WTC11 (cell line): ENCODE results near the gene KSR1. TPM values are rescaled to one million over a fixed set of nuclear protein-coding genes. Genes with fewer than 3 reads are reported as not detected.

Experiments
- ATAC-seq: fragments of 200-7000 bp; cut with Tn5 transposase; 2 replicates; pipeline ENCODE4 v1.10.0; 2021; ENCODE audit warnings: mild to moderate bottlenecking, moderate library complexity
- CTCF ChIA-PET: fragments of 300-600 bp; sonication (Branson Sonifier 250); formaldehyde crosslinking; loops from one replicate; lab custom pipeline; 2021; ENCODE audit warnings: antibody characterized with exemption; lab: Charles Lee
- POLR2A ChIA-PET: fragments of 350-600 bp; sonication (Branson Sonifier 250); formaldehyde crosslinking; loops from one replicate; lab custom pipeline; 2021; ENCODE audit warnings: antibody characterized with exemption; lab: Charles Lee
- DNase-seq: peaks from one replicate; pipeline ENCODE4 v3.0.0; 2021; ENCODE audit warnings: low spot score
- H3K27ac Mint-ChIP-seq: 2 replicates; pipeline ENCODE4 v1.8.0; 2021; ENCODE audit warnings: mixed read lengths
- H3K27me3 Mint-ChIP-seq: 2 replicates; pipeline ENCODE4 v1.8.0; 2021; ENCODE audit warnings: low read depth, mild to moderate bottlenecking, moderate library complexity, mixed read lengths
- H3K36me3 Mint-ChIP-seq: 2 replicates; pipeline ENCODE4 v1.8.0; 2021; ENCODE audit warnings: mixed read lengths
- H3K4me1 Mint-ChIP-seq: 2 replicates; pipeline ENCODE4 v1.8.0; 2022; ENCODE audit warnings: mixed read lengths
- H3K4me3 Mint-ChIP-seq: 2 replicates; pipeline ENCODE4 v1.8.0; 2021; ENCODE audit warnings: mild to moderate bottlenecking, moderate library complexity, mixed read lengths
- H3K9me3 Mint-ChIP-seq: 2 replicates; pipeline ENCODE4 v1.8.0; 2021; ENCODE audit warnings: mixed read lengths
- FOXP1 ChIP-seq: sonication (generic); formaldehyde crosslinking; IDR thresholded peaks from 2 replicates; pipeline ENCODE4 v1.8.0; 2022; ENCODE audit warnings: missing genetic modification reagents, mild to moderate bottlenecking, moderate library complexity, borderline replicate concordance
- NFYB ChIP-seq: sonication (generic); formaldehyde crosslinking; conservative IDR thresholded peaks from 2 replicates; pipeline ENCODE4 v1.8.0; 2022; ENCODE audit warnings: low read depth, missing genetic modification reagents
- NR1H2 ChIP-seq: sonication (generic); formaldehyde crosslinking; IDR thresholded peaks from 2 replicates; pipeline ENCODE4 v1.9.0; 2021; ENCODE audit warnings: mild to moderate bottlenecking, moderate library complexity, missing genetic modification reagents
- RORB ChIP-seq: fragments of 250-450 bp; sonication (Bioruptor Pico); IDR thresholded peaks from 2 replicates; pipeline ENCODE4 v1.9.0; 2021; ENCODE audit warnings: mild to moderate bottlenecking
- TEAD4 ChIP-seq: sonication (generic); formaldehyde crosslinking; IDR thresholded peaks from 2 replicates; pipeline ENCODE4 v1.8.0; 2022; ENCODE audit warnings: mild to moderate bottlenecking, missing genetic modification reagents
- ZNF416 ChIP-seq: fragments of 250-450 bp; sonication (Bioruptor Pico); IDR thresholded peaks from 2 replicates; pipeline ENCODE4 v1.9.0; 2021; ENCODE audit warnings: mild to moderate bottlenecking, inconsistent platforms
- ZNF423 ChIP-seq: fragments of 250-450 bp; sonication (Bioruptor Pico); IDR thresholded peaks from 2 replicates; pipeline ENCODE4 v2.1.2; 2022; ENCODE audit warnings: mild to moderate bottlenecking, moderate library complexity
- total RNA-seq: library from RNA; stranded (reverse); gene quantifications from 3 replicates; pipeline ENCODE4 v1.2.3, GENCODE V29; 2021
- TF ChIP-seq, protein P1 (sequence below): fragments of 250-450 bp; sonication (Bioruptor Pico); IDR thresholded peaks from 2 replicates; pipeline ENCODE4 v1.9.0; 2021; ENCODE audit warnings: mild to moderate bottlenecking
- TF ChIP-seq, protein P2 (sequence below): sonication (generic); formaldehyde crosslinking; IDR thresholded peaks from 2 replicates; pipeline ENCODE4 v1.8.0; 2023; ENCODE audit warnings: missing genetic modification reagents
- TF ChIP-seq, protein P3 (sequence below): fragments of 200-600 bp; IDR thresholded peaks from 2 replicates; pipeline ENCODE4 v1.8.0; 2022; ENCODE audit warnings: antibody characterized with exemption
- TF ChIP-seq, protein P4 (sequence below): sonication (generic); formaldehyde crosslinking; conservative IDR thresholded peaks from 2 replicates; pipeline ENCODE4 v1.8.1; 2023; ENCODE audit warnings: mild to moderate bottlenecking, low read depth, missing genetic modification reagents, moderate library complexity
- TF ChIP-seq, protein P5 (sequence below): sonication (generic); formaldehyde crosslinking; IDR thresholded peaks from 2 replicates; pipeline ENCODE4 v1.8.0; 2023; ENCODE audit warnings: missing genetic modification reagents, mild to moderate bottlenecking, borderline replicate concordance
- TF ChIP-seq, protein P6 (sequence below): sonication (generic); formaldehyde crosslinking; IDR thresholded peaks from 2 replicates; pipeline ENCODE4 v1.8.1; 2022; ENCODE audit warnings: mild to moderate bottlenecking, moderate library complexity, missing genetic modification reagents
- TF ChIP-seq, protein P7 (sequence below): fragments of 250-450 bp; sonication (Bioruptor Pico); IDR thresholded peaks from 2 replicates; pipeline ENCODE4 v1.9.0; 2021; ENCODE audit warnings: moderate library complexity, mild to moderate bottlenecking, inconsistent platforms, borderline replicate concordance

Gene KSR1
- total RNA-seq, 1 experiment from 2014 or later, result 45.5 TPM

DNA sequence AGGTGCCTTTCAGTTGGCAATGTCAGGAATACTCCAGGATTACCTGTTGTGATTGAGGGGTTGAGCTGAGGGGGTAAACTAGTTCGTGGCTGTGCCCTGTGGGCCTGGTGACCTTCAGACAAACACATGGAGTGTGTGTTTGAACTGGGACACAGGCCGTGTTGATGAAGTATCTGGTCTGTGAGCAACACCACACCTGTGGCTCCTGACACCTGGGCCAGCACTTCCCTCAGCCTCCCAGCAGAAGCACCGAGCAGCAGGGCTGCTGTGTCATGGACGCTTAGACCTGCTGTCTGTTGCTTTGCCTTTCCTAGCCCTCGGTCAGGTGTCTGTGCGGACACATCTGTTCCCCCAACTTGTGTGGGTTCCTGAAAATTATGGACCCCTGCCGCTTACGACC is 82.9 kb downstream of the KSR1 start:
- ATAC-seq (no peak), DNase-seq (no peak)
- POLR2A ChIA-PET, result no interaction called here
- H3K4me3 Mint-ChIP-seq, result no peak overlapping the region
- no peaks in the 10 kb centered on the region for H3K36me3 Mint-ChIP-seq
- no peaks in the 10 kb centered on the region for H3K9me3 Mint-ChIP-seq
- TF ChIP-seq NFYB (CRISPR knock-in tag), result no peak
- TF ChIP-seq, protein P1, sequence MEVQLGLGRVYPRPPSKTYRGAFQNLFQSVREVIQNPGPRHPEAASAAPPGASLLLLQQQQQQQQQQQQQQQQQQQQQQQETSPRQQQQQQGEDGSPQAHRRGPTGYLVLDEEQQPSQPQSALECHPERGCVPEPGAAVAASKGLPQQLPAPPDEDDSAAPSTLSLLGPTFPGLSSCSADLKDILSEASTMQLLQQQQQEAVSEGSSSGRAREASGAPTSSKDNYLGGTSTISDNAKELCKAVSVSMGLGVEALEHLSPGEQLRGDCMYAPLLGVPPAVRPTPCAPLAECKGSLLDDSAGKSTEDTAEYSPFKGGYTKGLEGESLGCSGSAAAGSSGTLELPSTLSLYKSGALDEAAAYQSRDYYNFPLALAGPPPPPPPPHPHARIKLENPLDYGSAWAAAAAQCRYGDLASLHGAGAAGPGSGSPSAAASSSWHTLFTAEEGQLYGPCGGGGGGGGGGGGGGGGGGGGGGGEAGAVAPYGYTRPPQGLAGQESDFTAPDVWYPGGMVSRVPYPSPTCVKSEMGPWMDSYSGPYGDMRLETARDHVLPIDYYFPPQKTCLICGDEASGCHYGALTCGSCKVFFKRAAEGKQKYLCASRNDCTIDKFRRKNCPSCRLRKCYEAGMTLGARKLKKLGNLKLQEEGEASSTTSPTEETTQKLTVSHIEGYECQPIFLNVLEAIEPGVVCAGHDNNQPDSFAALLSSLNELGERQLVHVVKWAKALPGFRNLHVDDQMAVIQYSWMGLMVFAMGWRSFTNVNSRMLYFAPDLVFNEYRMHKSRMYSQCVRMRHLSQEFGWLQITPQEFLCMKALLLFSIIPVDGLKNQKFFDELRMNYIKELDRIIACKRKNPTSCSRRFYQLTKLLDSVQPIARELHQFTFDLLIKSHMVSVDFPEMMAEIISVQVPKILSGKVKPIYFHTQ (CRISPR knock-in tag), result no peak
- TF ChIP-seq TEAD4 (CRISPR knock-in tag), result no peak
- TF ChIP-seq FOXP1 (CRISPR knock-in tag), result no peak
- TF ChIP-seq, protein P2, sequence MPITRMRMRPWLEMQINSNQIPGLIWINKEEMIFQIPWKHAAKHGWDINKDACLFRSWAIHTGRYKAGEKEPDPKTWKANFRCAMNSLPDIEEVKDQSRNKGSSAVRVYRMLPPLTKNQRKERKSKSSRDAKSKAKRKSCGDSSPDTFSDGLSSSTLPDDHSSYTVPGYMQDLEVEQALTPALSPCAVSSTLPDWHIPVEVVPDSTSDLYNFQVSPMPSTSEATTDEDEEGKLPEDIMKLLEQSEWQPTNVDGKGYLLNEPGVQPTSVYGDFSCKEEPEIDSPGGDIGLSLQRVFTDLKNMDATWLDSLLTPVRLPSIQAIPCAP, result no peak
- TF ChIP-seq ZNF416, result no peak
- TF ChIP-seq, protein P3, sequence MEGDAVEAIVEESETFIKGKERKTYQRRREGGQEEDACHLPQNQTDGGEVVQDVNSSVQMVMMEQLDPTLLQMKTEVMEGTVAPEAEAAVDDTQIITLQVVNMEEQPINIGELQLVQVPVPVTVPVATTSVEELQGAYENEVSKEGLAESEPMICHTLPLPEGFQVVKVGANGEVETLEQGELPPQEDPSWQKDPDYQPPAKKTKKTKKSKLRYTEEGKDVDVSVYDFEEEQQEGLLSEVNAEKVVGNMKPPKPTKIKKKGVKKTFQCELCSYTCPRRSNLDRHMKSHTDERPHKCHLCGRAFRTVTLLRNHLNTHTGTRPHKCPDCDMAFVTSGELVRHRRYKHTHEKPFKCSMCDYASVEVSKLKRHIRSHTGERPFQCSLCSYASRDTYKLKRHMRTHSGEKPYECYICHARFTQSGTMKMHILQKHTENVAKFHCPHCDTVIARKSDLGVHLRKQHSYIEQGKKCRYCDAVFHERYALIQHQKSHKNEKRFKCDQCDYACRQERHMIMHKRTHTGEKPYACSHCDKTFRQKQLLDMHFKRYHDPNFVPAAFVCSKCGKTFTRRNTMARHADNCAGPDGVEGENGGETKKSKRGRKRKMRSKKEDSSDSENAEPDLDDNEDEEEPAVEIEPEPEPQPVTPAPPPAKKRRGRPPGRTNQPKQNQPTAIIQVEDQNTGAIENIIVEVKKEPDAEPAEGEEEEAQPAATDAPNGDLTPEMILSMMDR, result no peak
- TF ChIP-seq, protein P4, sequence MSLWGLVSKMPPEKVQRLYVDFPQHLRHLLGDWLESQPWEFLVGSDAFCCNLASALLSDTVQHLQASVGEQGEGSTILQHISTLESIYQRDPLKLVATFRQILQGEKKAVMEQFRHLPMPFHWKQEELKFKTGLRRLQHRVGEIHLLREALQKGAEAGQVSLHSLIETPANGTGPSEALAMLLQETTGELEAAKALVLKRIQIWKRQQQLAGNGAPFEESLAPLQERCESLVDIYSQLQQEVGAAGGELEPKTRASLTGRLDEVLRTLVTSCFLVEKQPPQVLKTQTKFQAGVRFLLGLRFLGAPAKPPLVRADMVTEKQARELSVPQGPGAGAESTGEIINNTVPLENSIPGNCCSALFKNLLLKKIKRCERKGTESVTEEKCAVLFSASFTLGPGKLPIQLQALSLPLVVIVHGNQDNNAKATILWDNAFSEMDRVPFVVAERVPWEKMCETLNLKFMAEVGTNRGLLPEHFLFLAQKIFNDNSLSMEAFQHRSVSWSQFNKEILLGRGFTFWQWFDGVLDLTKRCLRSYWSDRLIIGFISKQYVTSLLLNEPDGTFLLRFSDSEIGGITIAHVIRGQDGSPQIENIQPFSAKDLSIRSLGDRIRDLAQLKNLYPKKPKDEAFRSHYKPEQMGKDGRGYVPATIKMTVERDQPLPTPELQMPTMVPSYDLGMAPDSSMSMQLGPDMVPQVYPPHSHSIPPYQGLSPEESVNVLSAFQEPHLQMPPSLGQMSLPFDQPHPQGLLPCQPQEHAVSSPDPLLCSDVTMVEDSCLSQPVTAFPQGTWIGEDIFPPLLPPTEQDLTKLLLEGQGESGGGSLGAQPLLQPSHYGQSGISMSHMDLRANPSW (CRISPR knock-in tag), result no peak
- no peak for TF ChIP-seq RORB (CRISPR knock-in tag)
- no peak for TF ChIP-seq NR1H2 (CRISPR knock-in tag)
- TF ChIP-seq, protein P5, sequence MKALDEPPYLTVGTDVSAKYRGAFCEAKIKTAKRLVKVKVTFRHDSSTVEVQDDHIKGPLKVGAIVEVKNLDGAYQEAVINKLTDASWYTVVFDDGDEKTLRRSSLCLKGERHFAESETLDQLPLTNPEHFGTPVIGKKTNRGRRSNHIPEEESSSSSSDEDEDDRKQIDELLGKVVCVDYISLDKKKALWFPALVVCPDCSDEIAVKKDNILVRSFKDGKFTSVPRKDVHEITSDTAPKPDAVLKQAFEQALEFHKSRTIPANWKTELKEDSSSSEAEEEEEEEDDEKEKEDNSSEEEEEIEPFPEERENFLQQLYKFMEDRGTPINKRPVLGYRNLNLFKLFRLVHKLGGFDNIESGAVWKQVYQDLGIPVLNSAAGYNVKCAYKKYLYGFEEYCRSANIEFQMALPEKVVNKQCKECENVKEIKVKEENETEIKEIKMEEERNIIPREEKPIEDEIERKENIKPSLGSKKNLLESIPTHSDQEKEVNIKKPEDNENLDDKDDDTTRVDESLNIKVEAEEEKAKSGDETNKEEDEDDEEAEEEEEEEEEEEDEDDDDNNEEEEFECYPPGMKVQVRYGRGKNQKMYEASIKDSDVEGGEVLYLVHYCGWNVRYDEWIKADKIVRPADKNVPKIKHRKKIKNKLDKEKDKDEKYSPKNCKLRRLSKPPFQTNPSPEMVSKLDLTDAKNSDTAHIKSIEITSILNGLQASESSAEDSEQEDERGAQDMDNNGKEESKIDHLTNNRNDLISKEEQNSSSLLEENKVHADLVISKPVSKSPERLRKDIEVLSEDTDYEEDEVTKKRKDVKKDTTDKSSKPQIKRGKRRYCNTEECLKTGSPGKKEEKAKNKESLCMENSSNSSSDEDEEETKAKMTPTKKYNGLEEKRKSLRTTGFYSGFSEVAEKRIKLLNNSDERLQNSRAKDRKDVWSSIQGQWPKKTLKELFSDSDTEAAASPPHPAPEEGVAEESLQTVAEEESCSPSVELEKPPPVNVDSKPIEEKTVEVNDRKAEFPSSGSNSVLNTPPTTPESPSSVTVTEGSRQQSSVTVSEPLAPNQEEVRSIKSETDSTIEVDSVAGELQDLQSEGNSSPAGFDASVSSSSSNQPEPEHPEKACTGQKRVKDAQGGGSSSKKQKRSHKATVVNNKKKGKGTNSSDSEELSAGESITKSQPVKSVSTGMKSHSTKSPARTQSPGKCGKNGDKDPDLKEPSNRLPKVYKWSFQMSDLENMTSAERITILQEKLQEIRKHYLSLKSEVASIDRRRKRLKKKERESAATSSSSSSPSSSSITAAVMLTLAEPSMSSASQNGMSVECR (CRISPR knock-in tag), result no peak
- peaks cover 30% of the 10 kb centered on the region for H3K4me1 Mint-ChIP-seq
- no peak overlapping the region for H3K27ac Mint-ChIP-seq
- CTCF ChIA-PET, result interaction anchor here (1.2 kb wide), 1 partner anchor 109 kb away, joined by 3 read pairs; no protein-coding TSS in a partner anchor
- no peaks in the 10 kb centered on the region for H3K27me3 Mint-ChIP-seq

DNA sequence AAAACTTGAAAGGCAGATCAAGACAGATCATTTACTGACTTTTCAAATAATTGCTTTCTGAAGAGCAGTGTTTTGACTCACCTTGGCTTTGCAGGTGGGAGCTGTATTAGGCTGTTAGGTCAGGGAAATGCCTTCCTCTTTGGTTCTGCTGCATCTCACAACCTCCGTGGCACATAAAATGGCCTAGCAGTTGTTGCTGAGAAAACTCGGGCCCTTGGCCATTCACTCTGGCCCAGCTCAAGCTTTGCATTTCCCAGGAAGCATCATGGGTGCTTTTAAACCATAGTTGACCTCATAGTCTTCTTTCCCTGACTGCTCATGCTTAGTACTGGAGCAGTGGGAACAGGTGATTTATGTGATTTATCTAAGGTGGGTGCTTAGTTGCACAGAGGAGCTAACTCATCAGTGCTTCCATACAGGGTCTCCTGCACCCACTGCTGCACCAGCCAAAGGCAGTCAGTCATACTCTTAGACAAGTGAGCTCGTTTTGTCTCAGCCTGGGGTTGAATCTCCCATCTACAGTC is 83.6 kb downstream of the KSR1 start:
- H3K27me3 Mint-ChIP-seq, result no peaks in the 10 kb centered on the region
- peaks cover 24% of the 10 kb centered on the region for H3K4me1 Mint-ChIP-seq
- POLR2A ChIA-PET, result no interaction called here
- no peak for DNase-seq
- H3K4me3 Mint-ChIP-seq, result no peak overlapping the region
- no peak overlapping the region for H3K27ac Mint-ChIP-seq
- H3K9me3 Mint-ChIP-seq, result no peaks in the 10 kb centered on the region
- H3K36me3 Mint-ChIP-seq, result no peaks in the 10 kb centered on the region
- CTCF ChIA-PET, result interaction anchor here (0.6 to 1.6 kb wide), 6 partner anchors 21 to 303 kb away, joined by 3 to 5 read pairs (median 4); no protein-coding TSS in a partner anchor
- ATAC-seq, result no peak
- TF ChIP-seq, protein P1 (CRISPR knock-in tag), result no peak
- no peak for TF ChIP-seq ZNF423 (CRISPR knock-in tag)
- TF ChIP-seq, protein P6, sequence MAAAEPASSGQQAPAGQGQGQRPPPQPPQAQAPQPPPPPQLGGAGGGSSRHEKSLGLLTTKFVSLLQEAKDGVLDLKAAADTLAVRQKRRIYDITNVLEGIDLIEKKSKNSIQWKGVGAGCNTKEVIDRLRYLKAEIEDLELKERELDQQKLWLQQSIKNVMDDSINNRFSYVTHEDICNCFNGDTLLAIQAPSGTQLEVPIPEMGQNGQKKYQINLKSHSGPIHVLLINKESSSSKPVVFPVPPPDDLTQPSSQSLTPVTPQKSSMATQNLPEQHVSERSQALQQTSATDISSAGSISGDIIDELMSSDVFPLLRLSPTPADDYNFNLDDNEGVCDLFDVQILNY (CRISPR knock-in tag), result no peak
- TF ChIP-seq, protein P7, sequence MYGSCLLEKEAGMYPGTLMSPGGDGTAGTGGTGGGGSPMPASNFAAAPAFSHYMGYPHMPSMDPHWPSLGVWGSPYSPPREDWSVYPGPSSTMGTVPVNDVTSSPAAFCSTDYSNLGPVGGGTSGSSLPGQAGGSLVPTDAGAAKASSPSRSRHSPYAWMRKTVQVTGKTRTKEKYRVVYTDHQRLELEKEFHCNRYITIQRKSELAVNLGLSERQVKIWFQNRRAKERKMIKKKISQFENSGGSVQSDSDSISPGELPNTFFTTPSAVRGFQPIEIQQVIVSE (CRISPR knock-in tag), result no peak
- TF ChIP-seq, protein P2, result no peak
- TF ChIP-seq, all 79 proteins: peak for 0
